ENCODE measurements around the gene KHDRBS1.
"Not testable (repeated sequence)": the region's sequence is repeated elsewhere in the genome, so short reads cannot be mapped to it uniquely, and the experiment has no call there.

Gene KHDRBS1

DNA sequence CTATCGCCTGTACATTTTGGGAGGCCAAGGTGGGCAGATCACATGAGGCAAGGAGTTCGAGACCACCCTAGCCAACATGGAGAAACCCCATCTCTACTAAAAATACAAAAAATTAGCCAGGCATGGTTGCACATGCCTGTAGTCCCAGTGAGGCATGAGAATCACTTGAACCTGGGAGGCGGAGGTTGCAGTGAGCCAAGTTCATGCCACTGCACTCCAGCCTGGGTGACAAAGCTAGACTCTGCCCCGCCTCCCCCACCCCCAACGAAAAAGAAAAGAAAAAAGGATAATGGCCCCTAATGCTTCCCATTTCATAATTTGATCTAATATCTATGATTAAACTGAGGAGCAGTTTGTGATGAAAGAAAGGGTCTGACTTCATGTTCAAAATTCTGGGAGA, 17.5 kb upstream of the KHDRBS1 start:
- H3K27ac Mint-ChIP-seq; H3K9me3 Mint-ChIP-seq (ENCODE audit: low read depth); H3K4me3 Mint-ChIP-seq: not testable (repeated sequence)

GRCh38 chr1:32001863-32002262, 11.8 kb upstream of the KHDRBS1 start:
- no peak overlapping the region for H3K27ac Mint-ChIP-seq
- no peaks in the 10 kb centered on the region for H3K9me3 Mint-ChIP-seq (ENCODE audit: low read depth)
- H3K4me1 Mint-ChIP-seq (ENCODE audit: low read depth) = peaks cover 6% of the 10 kb centered on the region
- H3K36me3 Mint-ChIP-seq = no peaks in the 10 kb centered on the region
- H3K4me3 Mint-ChIP-seq = no peak overlapping the region
- no peaks in the 10 kb centered on the region for H3K27me3 Mint-ChIP-seq

More for the DNA sequence above, 17.5 kb upstream of the KHDRBS1 start:
- H3K27me3 Mint-ChIP-seq; H3K36me3 Mint-ChIP-seq; H3K4me1 Mint-ChIP-seq (ENCODE audit: low read depth): not testable (repeated sequence)

GRCh38 chr1:32002285-32002684, 11.4 kb upstream of the KHDRBS1 start:
- not testable (repeated sequence) for H3K36me3 Mint-ChIP-seq; H3K4me3 Mint-ChIP-seq; H3K9me3 Mint-ChIP-seq (ENCODE audit: low read depth); H3K27me3 Mint-ChIP-seq; H3K27ac Mint-ChIP-seq; H3K4me1 Mint-ChIP-seq (ENCODE audit: low read depth)

GRCh38 chr1:32005522-32005921, 8.1 kb upstream of the KHDRBS1 start:
- Mint-ChIP-seq H3K9me3 (ENCODE audit: low read depth) (no peaks in the 10 kb centered on the region), H3K4me3 (no peak overlapping the region), H3K27me3 (no peaks in the 10 kb centered on the region), H3K27ac (no peak overlapping the region), H3K36me3 (no peaks in the 10 kb centered on the region), H3K4me1 (ENCODE audit: low read depth) (peaks cover 6% of the 10 kb centered on the region)

GRCh38 chr1:32007591-32007940, 6.1 kb upstream of the KHDRBS1 start:
- H3K36me3 Mint-ChIP-seq = no peaks in the 10 kb centered on the region
- H3K4me1 Mint-ChIP-seq (ENCODE audit: low read depth) = peaks cover 6% of the 10 kb centered on the region
- H3K9me3 Mint-ChIP-seq (ENCODE audit: low read depth) = no peaks in the 10 kb centered on the region
- H3K4me3 Mint-ChIP-seq = no peak overlapping the region
- H3K27ac Mint-ChIP-seq = no peak overlapping the region
- no peaks in the 10 kb centered on the region for H3K27me3 Mint-ChIP-seq

- Mint-ChIP-seq H3K36me3 (no peaks in the 10 kb centered on the region), H3K9me3 (ENCODE audit: low read depth) (no peaks in the 10 kb centered on the region), H3K27me3 (no peaks in the 10 kb centered on the region), H3K27ac (no peak overlapping the region), H3K4me1 (ENCODE audit: low read depth) (peaks cover 9% of the 10 kb centered on the region), H3K4me3 (no peak overlapping the region)
Observed at GRCh38 chr1:32010246-32010645, 3.4 kb upstream of the KHDRBS1 start.

DNA sequence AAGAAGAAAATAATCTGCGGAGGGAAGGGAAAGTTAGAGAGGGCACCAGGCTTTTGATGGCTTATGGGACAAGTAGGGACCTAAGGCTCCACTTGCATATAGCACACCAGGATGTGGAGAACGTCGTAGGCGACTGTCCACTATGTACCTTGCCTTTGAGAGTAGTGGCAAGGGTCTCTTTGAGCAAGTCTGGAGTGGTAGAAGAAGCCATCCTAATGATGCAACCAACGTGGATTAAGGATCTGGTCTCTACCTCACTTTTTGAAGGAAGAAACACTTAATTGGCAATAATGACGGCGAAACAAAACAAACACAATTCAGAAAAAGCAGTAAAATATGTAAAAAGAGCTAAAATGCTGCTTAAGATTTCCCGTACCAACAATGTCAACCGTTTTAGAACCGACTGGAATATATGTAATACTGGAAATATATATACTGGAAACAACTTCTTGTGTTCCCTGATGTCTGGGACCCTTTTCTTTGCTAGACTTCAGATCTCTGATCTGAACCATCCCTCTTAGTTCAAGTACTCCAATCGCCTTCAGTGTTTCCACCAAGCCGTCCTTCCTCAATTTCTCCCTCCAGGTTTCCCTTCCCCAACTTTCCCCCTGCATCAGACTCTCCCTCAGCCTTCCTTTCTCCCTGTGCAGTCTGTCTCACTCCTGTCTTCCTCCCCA, 821 bp upstream of the KHDRBS1 start:
- Mint-ChIP-seq H3K27me3 (no peaks in the 10 kb centered on the region), H3K36me3 (no peaks in the 10 kb centered on the region), H3K4me1 (ENCODE audit: low read depth) (peaks cover 28% of the 10 kb centered on the region), H3K9me3 (ENCODE audit: low read depth) (no peaks in the 10 kb centered on the region), H3K27ac (peak overlapping the region; percentile 96), H3K4me3 (peak overlapping the region; percentile 94)

DNA sequence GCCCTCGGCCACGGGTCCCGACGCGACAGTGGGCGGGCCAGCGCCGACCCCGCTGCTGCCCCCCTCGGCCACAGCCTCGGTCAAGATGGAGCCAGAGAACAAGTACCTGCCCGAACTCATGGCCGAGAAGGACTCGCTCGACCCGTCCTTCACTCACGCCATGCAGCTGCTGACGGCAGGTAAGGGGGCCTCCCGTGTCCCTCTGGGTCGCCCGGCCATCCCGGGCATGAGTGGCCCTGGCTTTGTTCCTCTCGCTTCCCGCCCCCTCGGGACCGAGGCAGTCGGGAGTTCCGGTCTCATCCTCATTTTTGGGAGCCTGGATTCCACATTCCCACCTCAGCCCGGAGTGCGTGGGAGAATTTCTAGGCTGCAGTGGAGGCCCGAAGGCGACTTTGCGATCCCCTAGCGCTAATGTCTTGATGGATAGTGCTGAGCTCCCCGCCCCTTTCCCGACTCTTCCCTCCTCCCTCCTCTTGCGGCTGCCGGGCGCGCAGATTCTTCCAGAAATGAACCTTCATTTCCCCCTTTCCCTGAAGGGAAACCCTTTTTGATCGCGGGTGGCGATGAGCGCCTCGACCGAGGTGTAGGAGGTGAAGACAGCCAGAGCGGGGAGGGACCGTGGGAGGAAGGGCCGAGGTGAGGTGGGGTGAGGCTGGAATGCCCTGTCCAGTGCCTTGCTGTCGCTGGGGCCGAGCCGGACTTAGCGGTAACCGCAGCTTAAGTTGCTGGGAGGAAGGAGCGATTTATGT, 705 bp downstream of the KHDRBS1 start:
- no peaks in the 10 kb centered on the region for H3K9me3 Mint-ChIP-seq (ENCODE audit: low read depth)
- peak overlapping the region; percentile 94 for H3K27ac Mint-ChIP-seq
- H3K36me3 Mint-ChIP-seq = no peaks in the 10 kb centered on the region
- H3K27me3 Mint-ChIP-seq = no peaks in the 10 kb centered on the region
- peak overlapping the region; percentile 93 for H3K4me3 Mint-ChIP-seq
- peaks cover 36% of the 10 kb centered on the region for H3K4me1 Mint-ChIP-seq (ENCODE audit: low read depth)

DNA sequence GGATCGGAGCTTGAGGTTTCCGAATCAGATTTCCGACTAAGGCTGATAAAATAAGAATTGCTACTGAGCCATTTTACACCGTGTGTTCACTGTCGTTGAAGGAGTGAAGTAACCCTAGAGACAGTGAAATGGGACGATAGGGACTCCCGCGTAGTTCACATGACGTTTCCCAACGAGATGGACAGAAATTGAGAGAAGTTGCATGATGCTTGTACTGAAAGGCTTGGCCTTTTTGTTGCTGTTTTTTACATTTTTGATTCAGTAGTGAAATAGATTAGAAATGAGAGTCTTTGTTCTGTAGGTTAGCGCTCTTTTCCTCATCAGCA, 1.2 kb downstream of the KHDRBS1 start:
- peaks cover 37% of the 10 kb centered on the region for H3K4me1 Mint-ChIP-seq (ENCODE audit: low read depth)
- H3K9me3 Mint-ChIP-seq (ENCODE audit: low read depth) = no peaks in the 10 kb centered on the region
- H3K27me3 Mint-ChIP-seq = no peaks in the 10 kb centered on the region
- peak overlapping the region; percentile 94 for H3K27ac Mint-ChIP-seq
- no peaks in the 10 kb centered on the region for H3K36me3 Mint-ChIP-seq
- H3K4me3 Mint-ChIP-seq = peak overlapping the region; percentile 93

DNA sequence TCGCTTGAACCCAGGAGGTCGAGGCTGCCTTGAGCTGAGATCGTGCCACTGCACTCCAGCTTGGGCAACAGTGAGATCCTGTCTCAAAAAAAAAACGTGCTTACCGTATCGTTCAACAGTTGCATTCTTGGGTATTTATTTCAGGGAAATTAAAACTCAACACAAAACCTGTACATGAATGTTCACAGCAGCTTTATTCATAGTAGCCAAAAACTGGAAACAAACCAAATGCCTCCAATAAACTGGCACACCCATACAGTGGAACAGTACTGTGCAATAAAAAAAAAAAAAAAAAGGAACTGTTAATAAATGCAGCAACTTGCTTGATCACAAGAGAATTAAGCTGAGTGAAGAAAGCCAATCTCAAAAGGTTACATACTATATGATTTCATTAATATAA, 6.7 kb downstream of the KHDRBS1 start:
- Mint-ChIP-seq H3K27ac (peak overlapping the region; percentile 50), H3K36me3 (no peaks in the 10 kb centered on the region), H3K4me3 (peak overlapping the region; percentile 45), H3K9me3 (ENCODE audit: low read depth) (no peaks in the 10 kb centered on the region), H3K4me1 (ENCODE audit: low read depth) (peaks cover 53% of the 10 kb centered on the region), H3K27me3 (no peaks in the 10 kb centered on the region)

DNA sequence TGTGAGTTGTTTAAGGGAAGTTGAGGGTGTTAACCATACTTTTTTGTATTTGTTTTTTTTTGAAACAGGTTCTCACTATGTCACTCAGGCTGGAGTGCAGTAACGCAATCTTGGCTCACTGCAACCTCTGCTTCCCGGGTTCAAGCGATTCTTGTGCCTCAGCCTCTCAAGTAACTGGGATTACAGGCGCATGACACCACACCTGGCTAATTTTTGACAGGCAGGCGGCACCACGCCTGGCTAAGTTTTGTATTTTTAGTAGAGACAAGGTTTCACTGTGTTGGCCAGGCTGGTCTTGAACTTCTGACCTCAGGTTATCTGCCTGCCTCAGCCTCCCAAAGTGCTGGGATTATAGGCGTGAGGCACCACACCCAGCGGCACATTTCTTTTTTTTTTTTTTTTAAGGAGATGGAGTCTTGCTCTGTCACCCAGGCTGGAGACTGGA, 7.9 kb downstream of the KHDRBS1 start:
- not testable (repeated sequence) for H3K27me3 Mint-ChIP-seq; H3K27ac Mint-ChIP-seq; H3K36me3 Mint-ChIP-seq; H3K4me3 Mint-ChIP-seq; H3K9me3 Mint-ChIP-seq (ENCODE audit: low read depth)
- H3K4me1 Mint-ChIP-seq (ENCODE audit: low read depth) = peaks cover 51% of the 10 kb centered on the region

DNA sequence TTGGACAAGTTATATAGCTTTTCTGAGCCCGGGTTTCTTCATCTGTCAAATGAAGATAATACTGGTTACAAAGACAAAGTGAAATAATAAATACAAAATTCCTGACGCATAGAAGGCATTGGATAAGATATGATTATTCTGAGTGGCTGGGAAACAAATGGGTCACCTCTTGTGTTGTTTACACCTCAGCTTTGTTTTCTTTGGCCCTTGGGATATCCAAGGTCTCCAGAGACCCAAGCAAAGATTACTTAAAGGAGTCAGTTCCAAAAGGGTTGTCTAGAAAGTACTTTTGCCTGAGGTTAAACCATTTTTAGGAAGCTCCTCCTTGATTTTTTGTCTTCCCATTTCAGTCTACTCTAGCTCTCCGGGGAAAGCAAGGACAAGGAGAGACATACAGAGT, 9.7 kb downstream of the KHDRBS1 start:
- Mint-ChIP-seq H3K4me1 (ENCODE audit: low read depth) (peaks cover 52% of the 10 kb centered on the region), H3K27ac (no peak overlapping the region), H3K9me3 (ENCODE audit: low read depth) (no peaks in the 10 kb centered on the region), H3K27me3 (no peaks in the 10 kb centered on the region), H3K36me3 (no peaks in the 10 kb centered on the region), H3K4me3 (no peak overlapping the region)

GRCh38 chr1:32025515-32025914, 11.8 kb downstream of the KHDRBS1 start:
- H3K9me3 Mint-ChIP-seq (ENCODE audit: low read depth) = no peaks in the 10 kb centered on the region
- H3K4me1 Mint-ChIP-seq (ENCODE audit: low read depth) = peaks cover 54% of the 10 kb centered on the region
- H3K36me3 Mint-ChIP-seq = no peaks in the 10 kb centered on the region
- no peak overlapping the region for H3K4me3 Mint-ChIP-seq
- H3K27ac Mint-ChIP-seq = no peak overlapping the region
- no peaks in the 10 kb centered on the region for H3K27me3 Mint-ChIP-seq

- Mint-ChIP-seq H3K4me1 (ENCODE audit: low read depth) (peaks cover 49% of the 10 kb centered on the region), H3K27me3 (no peaks in the 10 kb centered on the region), H3K4me3 (no peak overlapping the region), H3K27ac (no peak overlapping the region), H3K36me3 (peaks cover 4% of the 10 kb centered on the region), H3K9me3 (ENCODE audit: low read depth) (no peaks in the 10 kb centered on the region)
Observed at GRCh38 chr1:32028746-32029145, 15.1 kb downstream of the KHDRBS1 start.

- Mint-ChIP-seq H3K27ac (peak overlapping the region; percentile 17), H3K4me3 (no peak overlapping the region), H3K27me3 (no peaks in the 10 kb centered on the region), H3K4me1 (ENCODE audit: low read depth) (peaks cover 48% of the 10 kb centered on the region), H3K36me3 (peaks cover 7% of the 10 kb centered on the region), H3K9me3 (ENCODE audit: low read depth) (no peaks in the 10 kb centered on the region)
Observed at GRCh38 chr1:32031578-32032274, 18.1 kb downstream of the KHDRBS1 start.

Data from activated naive CD8-positive, alpha-beta T cell (primary cell).